HG03565 (cell line): ENCODE results near the gene SAMD9L.

Experiments
- ATAC-seq: cut with Tn5 transposase; IDR thresholded peaks from one replicate; pipeline ENCODE4 v1.9.1; 2021; ENCODE audit warnings: mild to moderate bottlenecking, moderate library complexity; ENCODE audit not compliant: unreplicated experiment

The SAMD9L gene

DNA sequence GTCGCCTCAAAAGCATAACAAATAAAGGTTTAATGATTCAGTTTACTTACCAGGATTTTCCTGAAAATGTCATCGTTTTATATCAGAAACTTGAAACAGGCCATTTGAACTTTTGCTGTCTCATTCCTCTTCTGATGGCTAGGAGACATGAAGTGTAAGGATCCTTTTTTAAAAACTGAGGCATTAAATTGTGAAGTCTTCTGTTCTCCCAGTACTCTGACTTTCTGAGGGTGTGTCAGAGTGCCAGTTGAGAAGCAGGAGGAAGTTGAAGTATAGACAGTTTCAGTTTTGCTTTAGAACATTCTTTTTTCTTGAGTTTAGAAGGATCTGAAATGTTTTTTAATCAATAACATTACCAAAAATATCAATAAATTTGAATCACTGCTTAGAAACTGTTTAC, at the start of gene SAMD9L:
Gene SAMD9L, minus strand, starts transcription at position 242 of the 400 bp plus-strand sequence. CDS start 12,414 bp downstream, outside the sequence.
- ATAC-seq = peak; percentile 59

- no peak for ATAC-seq
Measured at GRCh38 chr7:93196336-93196735, 48.2 kb upstream of the SAMD9L start.

DNA sequence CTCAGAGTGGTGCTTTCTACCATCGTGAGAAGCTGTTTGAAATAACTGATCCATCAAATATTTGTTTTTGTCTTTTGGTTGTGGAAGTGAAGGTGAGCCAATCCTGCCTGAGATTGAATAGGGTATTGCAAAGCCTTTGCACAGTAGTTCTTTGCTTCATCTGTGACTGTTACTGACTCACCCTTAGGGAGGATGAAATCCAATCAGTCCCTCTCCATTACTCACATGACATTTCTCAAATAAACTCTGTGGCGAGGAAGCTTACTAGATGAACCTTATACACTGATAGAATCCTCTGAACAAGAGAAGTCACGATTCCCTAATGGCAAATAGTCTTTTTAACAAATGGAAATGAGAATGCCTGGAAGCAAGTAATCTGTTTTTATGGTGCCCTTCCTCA, 46.2 kb upstream of the SAMD9L start:
- ATAC-seq = no peak

DNA sequence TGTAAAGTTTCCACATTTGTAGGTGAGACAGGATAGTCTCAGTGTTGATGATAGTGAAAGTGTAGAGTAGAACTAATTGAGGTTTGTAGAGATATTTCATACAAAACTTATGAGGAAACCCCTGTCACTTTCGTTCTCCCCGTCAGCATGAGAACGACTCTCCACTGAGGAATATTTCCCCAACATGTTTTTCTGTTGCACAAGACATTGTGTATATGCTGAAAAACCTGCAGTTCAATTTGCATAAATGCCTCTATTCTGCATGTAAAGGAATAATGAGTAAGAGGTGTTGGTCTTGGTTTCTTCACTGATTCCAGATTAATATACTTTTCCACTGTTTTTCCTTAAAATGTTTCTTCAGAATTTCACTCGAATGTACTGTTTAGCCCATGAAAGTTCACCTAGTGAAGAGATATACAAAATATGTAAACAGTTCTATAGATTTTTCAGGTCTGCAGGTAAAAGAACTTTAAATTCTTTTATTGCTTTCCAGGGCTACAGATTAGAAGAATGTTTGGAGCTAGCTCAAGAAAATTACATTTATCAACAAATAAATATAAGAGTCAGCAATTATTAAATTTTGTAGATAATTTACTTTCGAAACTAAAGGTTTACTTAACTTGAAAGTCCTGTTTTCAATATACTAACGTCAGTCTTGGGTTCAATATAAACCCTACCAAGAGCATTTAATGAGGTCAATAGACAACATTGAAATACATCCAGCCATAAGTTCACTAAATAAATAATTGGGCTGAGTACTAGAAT, 40.9 kb upstream of the SAMD9L start:
- ATAC-seq = no peak

DNA sequence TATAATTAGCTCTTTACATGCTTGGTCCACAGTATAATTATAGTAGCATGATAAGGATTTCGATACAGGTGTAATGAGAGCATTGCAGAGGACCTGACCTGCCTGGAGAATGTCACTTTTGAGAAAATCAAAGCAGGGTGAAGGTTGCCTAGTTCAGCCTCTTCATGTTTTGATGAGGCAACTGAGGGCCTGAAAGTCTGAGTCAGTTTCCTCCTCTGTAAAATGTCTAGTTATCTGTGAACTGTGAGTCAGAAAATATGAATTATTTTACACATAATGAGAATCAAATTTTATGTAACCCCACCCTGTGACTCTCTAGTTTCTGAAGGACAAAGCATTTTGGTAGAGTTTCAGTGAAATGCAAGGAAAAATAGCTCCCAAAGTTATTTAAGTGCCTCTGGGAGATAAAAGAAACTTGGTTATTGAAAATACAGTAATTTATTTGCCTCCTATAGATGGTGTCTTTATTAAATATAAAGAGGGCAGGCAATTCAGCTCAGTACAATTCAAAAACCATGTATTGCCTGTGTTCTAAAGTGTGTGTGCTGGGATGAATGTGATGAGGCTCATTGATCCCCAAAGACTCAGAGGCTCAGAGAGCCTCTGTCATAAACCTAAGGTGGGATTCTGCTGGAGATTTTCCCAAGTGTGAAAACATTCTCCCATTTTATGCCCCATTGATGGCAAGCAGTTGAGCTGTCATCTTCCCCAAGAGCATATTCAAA, 37.3 kb upstream of the SAMD9L start:
- ATAC-seq = no peak

GRCh38 chr7:93179173-93179572, 31.0 kb upstream of the SAMD9L start:
- ATAC-seq = no peak

DNA sequence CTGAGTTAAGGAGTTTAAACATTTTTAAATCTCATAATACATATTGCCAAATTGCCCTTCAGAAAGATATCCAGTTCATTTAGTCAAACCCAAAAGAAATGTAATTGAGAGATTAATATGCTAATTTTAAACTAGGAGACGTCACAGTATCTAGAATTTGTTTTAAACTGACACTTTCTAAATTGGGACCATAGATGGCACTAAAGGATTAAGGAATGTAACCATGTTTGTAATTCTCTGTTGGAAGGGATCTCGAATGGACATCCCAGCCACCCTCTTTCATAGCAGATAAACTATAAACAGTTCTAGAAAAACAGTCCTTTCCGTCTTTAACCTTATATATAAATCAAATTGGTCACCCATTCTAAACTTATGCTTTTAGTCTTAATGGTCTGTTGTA, 30.0 kb upstream of the SAMD9L start:
- no peak for ATAC-seq

GRCh38 chr7:93176992-93177580, 28.9 kb upstream of the SAMD9L start:
- ATAC-seq = no peak

DNA sequence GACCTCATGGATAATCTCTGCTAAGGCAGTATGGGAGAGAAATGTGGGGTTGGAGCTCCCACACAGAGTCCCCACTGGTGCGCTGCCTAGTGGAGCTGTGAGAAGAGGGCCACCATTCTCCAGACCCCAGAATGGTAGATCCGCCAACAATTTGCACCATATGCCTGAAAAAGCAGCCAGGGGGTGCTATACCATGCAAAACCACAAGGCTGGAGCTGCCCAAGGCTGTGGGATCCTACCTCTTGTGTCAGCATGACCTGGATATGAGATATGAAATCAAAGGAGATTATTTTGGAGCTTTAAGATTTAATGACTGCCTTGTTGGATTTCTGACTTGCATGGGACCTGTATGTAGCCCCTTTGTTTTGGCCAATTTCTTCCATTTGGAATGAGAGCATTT, 27.0 kb upstream of the SAMD9L start:
- ATAC-seq = no peak

GRCh38 chr7:93172683-93173082, 24.5 kb upstream of the SAMD9L start:
- ATAC-seq = no peak

GRCh38 chr7:93171606-93172226, 23.5 kb upstream of the SAMD9L start:
- ATAC-seq = no peak

DNA sequence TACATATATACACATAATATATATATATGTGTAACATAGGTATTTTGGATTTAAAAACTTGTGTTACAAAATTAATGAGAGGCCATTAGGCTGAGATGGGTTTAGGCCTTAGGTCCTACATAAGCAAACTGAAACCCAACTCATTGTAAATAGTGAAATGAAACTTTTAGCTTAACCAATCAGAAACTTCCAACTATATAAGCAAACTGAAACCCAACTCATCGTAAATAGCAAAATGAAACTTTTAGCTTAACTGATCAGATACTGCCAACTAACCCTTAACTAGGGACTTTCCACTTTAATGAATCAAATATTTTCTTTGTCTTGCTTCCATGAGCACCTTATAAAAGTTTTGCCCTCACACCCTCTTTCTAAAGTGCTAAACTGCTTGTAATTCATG, 17.3 kb upstream of the SAMD9L start:
- ATAC-seq = peak; percentile 97

DNA sequence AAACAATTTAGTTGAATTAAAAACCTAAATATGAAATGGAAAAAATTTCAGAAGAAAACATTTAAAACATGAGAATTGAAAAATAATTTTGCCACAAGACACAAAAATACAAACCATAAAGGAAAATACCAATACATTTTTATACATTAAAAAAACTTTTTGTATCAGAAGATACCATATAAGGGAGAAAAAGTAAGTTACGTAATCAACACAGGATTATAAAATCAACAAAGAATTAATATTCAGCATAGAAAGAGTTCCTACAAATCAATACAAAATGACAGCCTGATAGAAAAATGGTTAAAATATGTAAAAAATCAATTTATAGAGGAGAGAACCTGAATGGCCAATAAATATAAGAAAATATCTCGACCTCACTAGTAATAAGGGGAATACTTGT, 16.6 kb upstream of the SAMD9L start:
- ATAC-seq = no peak

DNA sequence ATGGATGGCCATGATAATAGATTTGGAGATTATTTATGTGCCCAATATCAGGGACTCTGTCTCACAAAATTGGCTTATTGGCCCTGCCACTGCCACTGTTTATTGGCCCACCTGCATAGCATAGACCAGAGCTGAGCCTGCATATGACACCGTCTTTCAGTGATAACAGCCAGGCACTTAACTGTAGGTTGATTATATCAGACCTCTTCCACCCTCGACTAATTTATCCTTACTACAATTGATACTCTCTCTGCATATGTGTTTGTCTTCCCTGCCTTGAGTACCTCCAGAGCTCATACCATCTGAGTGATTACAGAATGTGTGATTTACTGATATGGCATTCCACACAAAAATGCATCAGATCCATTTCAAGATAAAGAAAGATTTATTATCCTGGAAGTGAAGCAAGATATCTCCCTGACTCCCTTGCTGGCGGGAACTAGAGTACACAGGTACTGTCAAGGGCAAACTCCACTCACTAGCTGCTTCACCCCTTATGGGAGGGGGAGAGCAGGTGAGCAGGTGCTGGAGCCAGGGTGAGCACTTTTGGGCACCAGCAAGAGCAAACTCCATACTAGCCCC, 13.1 kb upstream of the SAMD9L start:
- no peak for ATAC-seq

- ATAC-seq = no peak
Measured at GRCh38 chr7:93160410-93160809, 12.2 kb upstream of the SAMD9L start.

DNA sequence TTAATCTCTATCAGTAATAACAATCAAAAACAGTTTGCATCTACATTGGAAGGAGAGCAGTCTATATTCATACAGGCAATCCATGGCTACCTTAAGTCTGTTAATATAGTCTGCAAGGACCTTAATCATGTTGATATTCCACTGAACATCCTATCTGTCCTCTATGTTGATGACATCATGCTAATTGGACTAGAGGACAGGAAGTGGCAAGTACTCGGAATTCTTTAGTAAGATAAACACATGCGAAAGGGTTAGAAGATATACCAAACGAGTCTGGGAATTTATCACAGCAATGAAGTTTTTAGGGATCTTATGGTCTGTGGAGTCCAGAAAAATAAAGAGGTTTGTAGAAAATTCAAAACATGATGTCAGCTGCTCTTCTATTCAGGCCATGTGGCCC, 11.3 kb upstream of the SAMD9L start:
- ATAC-seq = no peak

DNA sequence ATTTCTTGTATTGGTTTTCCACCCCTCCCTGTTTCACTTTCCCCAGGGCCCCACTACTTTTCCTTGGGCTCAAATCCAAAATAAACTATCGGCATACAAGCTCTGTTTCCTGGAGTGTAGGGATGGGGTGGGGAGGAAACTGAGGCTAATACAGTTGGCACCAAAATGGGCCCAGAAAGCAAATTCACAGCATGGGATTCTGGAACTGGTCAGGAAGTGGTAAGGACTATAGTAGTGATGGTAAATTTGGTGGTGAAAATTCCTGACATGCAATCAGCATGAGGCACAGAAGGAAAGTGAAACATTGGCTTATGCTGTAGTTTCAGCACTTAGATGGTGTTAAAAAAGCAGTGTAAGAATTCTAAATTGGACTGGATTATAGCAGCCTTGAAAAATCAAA, 8.7 kb upstream of the SAMD9L start:
- no peak for ATAC-seq

- ATAC-seq = no peak
Measured at GRCh38 chr7:93150200-93150835, 2.1 kb upstream of the SAMD9L start.

- ATAC-seq = no peak
Measured at GRCh38 chr7:93148727-93149126, 542 bp upstream of the SAMD9L start.

DNA sequence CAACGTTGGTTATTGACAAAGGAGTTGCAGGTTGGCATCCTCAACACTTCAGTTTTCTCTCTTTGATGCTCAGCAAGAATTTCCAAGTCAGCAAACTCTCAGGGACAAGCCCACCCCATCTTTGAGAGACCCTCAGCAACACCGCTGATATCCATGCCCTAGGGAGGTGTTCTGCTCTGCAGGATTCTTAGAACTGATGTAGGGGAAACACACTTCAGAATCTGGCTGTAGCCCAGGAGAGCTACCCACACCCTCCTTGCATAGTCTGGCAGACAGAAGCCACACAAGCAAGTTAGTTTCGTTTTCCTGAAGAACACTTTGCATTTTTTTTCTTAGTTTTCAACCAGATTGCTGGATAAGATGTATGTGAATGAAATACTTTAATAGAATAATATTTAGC, 822 bp downstream of the SAMD9L start:
- peak; percentile 71 for ATAC-seq
